Suppressor macrophage treated with lipopolysaccharide for 4 hours (primary cell): Measurements from ENCODE around the gene ADCY2.

Experiments used
- DNase-seq: peaks from one replicate; pipeline ENCODE4 v3.0.0-alpha.2; 2020

ADCY2 gene

DNA sequence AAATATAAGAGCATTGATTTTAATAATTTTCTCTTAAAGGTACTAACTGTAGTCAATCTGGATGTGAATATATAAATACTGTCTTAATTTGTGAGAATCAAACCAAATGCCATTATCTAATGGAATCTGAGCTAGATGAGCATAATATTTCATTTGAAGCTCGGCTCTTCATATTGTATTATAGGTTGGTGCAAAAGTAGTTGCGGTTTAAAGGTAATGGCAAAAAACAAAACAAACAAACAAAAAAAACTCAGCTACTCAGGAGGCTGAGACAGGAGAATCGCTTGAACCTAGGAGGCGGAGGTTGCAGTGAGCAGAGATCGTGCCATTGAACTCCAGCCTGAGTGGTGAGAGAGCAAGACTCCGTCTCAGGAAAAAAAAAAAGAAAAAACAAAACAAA, 358.6 kb downstream of the ADCY2 start:
- DNase-seq = no peak

- peak; percentile 43 for DNase-seq
Observed at GRCh38 chr5:7754997-7755596, 359.2 kb downstream of the ADCY2 start.

- DNase-seq = no peak
Observed at GRCh38 chr5:7755958-7756357, 360.0 kb downstream of the ADCY2 start.

- peak; percentile 76 for DNase-seq
Observed at GRCh38 chr5:7756453-7756852, 360.5 kb downstream of the ADCY2 start.

DNA sequence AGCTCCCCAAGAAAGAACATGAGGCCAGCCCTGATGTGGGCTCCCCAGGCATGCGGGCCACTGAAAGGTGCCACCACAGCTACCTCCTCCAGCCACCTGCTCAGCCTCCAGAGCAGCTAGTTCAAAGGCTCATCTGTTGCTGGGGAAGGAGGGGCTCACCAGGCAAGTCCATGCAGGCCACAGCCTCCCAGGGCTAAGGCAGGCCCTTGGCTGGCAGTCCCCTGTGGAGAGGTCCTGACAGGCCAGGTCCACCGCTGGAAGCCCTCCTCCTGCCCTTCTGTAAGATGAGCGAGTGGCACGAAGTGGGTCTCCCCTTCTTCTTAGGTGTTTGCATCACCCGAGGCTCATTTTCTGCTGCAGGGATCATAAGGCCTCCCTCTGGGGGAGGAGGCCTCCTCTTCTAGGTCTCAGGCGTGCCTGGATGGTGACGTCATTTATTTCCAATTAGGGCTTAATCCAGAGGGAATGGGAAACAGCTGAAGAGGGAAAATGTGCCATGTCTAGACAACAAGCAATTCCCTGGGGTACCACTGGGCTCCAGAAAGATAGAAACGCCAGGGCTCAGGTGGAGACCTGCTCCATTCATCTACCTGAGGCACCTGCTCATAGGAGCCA, 363.4 kb downstream of the ADCY2 start:
- DNase-seq = no peak

DNA sequence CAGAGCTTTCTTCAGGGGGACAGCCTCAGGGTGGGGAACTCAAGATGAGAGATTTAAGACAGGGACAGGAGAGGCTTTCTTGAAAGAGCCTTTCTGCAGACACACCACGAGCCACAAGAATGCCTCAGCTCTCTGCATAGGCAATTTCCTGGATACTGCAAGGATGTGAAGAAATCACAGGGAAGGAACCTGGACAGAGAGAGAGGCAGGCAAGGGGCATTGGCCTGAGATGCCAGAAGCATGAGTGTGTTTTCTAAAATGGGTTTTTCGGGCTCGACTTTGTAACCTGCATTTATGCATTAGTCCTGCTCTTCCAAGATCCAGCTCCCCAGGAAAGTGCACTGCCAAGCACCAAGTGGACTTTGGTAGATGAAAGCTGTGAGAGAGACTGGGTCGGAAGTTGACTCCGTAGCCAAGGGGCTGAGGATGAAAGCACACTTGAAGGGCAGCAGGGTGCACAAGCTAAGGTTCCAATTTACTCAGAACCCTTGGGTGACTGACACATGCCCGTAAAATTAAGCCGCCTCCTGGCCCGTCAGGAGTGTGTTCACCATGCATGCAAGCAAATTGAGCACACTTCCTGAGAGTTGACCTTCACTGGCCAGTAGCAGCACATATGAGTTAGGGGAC, 364.1 kb downstream of the ADCY2 start:
- DNase-seq = no peak

GRCh38 chr5:7762267-7762666, 366.3 kb downstream of the ADCY2 start:
- DNase-seq = no peak

DNA sequence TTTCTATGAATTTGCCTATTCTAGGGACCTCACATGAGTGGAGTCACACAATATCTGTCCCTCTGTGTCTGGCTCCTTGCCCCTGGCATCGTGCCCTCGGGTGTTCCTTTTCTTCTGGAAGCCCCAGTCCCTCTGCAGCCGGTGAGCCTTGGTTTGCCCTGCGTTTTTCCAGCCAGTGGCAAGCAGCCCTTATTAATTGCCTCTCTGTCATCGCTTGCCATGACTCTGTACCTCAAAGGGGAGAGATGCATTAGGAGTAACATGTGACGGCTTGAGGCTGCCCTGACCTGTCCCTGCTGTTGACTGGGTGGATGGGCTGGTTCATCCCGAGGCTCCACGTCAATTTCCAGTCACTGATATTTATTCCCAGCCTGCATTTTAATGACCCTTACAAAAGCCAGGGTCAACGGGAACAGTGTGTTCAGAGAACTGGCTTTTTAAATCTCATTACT, 367.7 kb downstream of the ADCY2 start:
- DNase-seq = no peak

- no peak for DNase-seq
Observed at GRCh38 chr5:7764452-7764851, 368.5 kb downstream of the ADCY2 start.

GRCh38 chr5:7770436-7770835, 374.5 kb downstream of the ADCY2 start:
- no peak for DNase-seq

GRCh38 chr5:7772141-7772540, 376.2 kb downstream of the ADCY2 start:
- no peak for DNase-seq

GRCh38 chr5:7773178-7773577, 377.2 kb downstream of the ADCY2 start:
- DNase-seq = no peak

DNA sequence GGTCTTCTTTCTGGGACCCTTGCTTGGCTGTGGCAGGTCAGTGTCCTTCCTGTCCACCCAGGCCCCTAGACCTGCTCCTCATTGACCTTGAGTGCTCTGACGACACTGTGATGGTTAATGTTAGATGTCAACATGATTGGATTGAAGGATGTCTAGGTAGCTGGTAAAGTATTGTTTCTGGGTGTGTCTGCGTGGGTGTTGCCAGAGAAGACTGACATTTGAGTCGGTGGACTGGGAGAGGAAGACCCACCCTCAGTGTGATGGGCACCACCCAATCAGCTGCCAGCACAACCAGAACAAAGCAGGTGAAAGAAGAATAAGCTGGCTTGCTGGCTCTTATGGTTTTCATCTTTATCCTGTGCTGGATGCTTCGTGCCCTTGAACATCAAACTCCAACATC, 380.5 kb downstream of the ADCY2 start:
- DNase-seq = no peak

DNA sequence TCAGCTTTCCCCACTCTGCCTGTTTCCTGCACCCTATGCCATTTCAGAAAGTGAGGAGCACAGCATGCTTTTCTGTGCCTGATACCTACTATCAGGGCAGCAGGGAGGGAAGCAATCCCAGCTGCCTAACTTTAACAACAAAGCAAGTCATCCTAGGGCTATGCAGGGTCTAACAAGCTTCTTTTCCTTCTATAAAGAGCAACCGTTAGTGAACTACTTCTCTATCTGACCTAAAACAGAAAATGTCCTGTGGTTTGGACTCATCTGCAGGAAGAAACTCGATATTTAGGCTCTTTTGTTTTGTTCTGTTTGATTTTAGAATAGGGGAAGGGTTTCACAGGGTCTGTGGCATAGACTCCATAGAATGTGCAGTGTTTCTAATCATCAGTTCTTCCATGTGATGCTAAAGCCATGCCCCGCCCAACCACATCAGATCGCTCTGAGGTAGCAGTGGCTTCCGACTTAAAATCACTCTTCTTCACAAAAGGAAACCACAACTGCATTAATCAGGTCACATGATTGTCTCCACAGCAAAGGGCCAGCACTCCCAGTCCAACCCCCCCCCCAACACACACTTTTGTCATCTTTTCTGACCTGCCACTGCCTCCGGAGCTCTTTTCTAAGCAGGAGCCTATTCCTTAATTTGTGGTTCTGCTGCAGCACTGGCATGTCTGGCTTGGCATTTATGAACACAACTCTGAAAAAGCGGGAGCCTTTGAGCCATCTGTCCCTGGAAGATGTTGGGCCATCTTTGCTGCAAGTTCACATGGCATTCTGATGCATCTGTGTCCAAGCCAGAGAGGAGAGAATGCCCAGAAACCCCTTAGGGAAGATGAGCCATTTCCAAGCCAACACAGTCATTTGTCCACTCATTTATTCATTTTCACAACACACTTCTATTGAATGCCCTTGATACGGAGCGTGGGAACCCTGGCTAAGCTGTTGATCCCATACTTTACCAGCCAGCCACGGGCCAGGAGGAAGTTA, 383.4 kb downstream of the ADCY2 start:
- peak; percentile 9 for DNase-seq

- DNase-seq = no peak
Observed at GRCh38 chr5:7781899-7782298, 386.0 kb downstream of the ADCY2 start.

GRCh38 chr5:7784683-7785380, 388.9 kb downstream of the ADCY2 start:
- DNase-seq = no peak

- DNase-seq = no peak
Observed at GRCh38 chr5:7787770-7788169, 391.8 kb downstream of the ADCY2 start.

DNA sequence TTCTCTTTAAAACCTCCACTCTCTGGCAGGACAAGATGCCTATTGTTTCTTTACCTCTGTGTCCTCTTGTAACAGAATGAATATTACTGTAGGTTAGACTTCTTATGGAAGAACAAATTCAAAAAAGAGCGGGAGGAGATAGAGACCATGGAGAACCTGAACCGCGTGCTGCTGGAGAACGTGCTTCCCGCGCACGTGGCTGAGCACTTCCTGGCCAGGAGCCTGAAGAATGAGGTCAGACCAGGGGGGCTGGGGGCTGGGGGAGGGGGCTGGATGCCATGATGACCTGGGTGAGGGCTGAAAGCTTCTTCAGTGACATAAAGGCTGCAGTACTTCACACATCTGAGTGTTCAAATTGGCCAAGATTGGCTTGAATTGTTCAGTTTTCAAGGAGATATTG, 393.6 kb downstream of the ADCY2 start:
- DNase-seq = no peak

- DNase-seq = no peak
Observed at GRCh38 chr5:7793895-7794294, 398.0 kb downstream of the ADCY2 start.

DNA sequence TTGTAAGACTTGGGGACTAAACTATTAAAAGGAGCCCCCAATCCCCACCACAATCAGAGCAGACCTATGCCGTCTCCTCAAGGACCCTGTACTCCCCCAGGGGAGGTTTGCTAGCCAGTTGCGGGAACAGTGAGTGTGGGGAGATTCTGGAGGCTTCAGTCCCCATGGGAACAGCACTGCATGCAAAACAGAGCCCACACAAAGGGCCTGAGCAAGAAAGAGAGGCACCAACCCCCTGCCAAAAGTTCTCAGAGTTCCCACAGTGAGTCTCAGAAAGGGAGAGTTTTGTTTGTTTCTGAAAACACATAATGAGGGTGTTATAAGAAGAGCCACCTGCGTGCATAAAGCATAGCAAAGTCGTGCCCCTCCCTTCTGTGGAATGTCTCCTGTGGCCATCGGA, 398.4 kb downstream of the ADCY2 start:
- DNase-seq = no peak

DNA sequence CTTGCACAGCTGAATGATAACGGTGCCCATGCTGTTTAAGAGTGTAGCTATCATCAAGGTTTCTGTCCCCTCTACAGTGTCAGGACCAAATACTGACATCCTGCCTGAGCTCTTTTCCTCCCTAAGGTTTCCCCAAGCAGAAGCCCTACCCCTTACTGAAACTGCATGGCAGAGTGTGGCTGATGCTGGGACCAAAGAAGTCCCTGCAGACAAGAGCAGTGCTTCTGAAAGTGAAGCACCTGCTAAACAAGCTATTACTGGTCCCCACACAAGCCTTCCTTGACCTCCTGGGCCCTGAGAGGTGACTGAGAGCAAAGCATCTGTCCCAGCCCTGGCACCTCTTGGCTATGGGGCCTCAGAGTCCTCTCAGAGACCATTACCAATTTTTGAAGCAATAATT, 398.9 kb downstream of the ADCY2 start:
- DNase-seq = no peak

- no peak for DNase-seq
Observed at GRCh38 chr5:7795306-7795705, 399.4 kb downstream of the ADCY2 start.
